Stimulated activated CD4-positive, alpha-beta T cell treated with anti-CD3 and anti-CD28 coated beads, TNF-alpha, amount 100 ng/mL, for 1 hour (primary cell): ENCODE data around the gene LRP5.
"Not testable (repeated sequence)": the region's sequence is repeated elsewhere in the genome, so short reads cannot be mapped to it uniquely, and the experiment has no call there.

ENCODE experiments used
- DNase-seq, 3 donors: peaks; one replicate each; pipeline ENCODE4 v3.0.0-alpha.2; 2020; ENCODE audit warnings: low read depth in 3 of 3, low spot score in 1 of 3

LRP5 gene

DNA sequence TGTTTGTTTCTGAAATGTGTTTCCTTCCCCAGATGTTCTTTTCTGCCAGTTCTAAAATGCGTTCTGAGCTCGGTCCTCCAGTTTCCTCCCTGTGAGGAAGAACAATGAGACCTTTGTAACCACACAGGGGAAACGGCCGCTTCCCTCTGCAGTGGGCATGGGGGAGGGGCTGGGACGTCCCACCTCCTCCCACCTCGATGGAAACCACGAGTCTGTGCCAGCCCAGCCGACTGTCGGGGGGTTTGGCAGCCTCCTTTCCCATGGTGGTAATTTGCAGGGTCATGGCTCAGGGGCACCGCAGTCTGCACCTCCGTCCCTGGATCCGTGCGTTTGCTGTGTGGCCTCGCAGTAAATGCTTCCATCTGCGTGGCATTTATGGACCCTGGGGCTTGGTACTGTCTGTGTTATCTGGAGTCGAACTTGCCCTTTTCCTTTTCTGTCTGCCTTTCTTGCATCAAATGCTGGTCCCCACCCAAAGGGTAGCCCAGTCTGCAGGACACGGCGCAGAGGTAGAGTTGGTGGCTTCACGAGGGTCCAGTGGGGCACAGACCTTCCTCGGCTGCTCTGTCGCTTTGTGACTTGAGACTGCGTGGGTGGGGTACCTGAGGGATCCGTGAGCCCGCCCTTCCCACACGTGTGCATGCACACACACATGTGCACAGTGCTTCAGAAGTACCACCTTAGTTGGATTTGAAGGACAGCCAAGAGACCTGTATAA lies 16.1 kb downstream of the LRP5 start:
- DNase-seq, result no peak

DNA sequence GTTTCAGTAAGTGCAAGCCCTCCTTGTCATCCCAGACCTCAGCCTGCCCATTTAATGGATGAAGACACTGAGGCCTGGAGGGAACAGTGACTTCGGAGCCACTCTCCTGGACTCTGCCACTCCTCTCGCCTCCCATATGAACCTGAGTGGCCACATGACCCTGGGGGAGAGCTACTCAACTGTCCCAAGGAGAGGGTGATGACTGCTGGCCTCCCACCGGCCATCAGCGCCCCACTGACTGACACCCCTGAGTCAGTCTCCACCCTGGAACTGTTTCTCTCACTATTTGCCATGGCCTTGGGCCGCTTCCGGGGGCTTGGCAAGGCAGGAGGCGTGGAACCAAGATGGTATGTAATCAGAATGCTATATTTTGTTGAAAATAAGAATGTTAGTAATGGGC lies 17.1 kb downstream of the LRP5 start:
- DNase-seq, result no peak

DNA sequence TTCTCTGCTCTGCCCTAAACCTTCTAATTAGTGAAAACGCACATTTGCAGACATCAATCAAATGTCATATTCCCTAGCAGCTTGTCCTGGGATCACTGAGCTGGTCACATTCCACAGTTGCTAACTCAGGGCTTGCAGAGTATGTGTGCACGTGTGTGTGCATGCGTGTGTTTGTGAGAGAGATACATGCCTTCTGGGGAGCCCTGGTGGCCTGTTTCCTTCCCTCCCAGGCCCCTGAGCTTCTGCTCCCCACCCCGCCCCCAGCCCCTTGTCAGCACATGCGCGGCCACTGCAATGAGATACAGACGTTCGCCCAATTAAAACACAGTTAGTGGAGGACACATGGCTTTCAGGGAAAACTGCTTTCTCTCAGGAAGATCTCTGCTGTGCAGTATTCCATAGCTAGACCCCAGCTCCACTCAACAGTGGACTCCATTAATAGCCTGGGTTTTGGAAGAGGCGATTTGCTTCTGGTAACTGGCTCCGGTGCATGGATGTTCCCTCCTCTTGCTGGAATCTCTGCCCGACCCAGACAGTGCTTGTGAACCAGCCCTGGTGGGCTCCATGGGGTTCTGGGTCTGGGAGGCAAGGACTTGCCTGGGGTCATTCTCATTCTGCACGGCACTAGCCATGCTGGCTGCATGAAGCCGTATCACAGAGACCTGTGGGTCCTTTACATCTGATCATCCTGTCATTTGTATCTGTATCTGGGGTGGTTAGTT lies 17.7 kb downstream of the LRP5 start:
- no peak for DNase-seq

- no peak for DNase-seq
These were observed 18.4 kb downstream of the LRP5 start for GRCh38 chr11:68330700-68331337.

DNA sequence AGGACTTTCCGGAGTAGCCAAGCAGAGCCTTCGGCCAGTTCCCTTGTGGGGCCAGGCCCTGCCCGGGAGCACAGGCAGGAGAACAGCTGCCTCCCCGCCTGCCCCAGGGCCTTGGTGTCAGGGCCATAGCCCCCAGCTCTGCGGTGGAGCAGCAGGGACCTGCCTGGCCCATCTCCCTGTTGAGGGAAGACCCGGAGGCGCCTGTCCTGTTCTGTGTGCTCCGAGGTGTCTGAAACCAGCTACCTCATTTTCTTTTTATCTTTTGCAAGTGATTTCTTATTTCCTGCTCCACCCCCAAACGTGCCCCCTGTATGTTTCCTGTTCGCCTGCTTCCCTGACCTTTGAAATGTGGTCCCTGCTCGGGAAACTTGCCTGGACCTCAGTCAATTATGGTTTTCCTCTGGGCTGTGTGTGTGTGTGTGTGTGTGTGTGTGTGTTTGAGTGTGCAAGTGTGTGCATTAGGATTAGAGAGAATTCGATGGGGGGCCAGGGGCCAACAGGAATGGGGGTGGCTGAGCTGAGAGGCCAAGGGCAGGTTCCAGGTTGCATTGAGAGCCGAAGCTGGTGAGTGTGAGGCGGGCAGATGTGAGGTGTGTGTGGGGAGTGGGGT lies 19.1 kb downstream of the LRP5 start:
- DNase-seq, result no peak

DNA sequence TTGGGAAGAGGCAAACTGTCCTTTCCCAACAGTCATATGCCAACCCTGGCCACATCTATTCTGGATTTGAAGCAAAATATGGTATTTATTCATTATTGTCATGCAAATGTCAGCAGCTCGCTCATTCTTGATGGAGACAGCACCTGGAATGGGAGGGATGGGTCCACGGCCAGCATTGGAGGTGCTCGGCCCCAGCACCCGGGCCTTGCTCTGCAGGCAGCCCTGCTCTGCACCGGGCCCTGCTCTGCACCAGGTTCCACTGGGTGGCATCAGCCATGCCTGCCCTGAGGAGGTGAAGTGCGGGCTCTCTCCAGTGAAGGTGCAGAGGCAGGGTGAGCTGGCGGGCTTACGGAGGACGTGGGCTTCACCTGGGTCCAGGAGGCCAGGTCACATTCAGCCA lies 19.8 kb downstream of the LRP5 start:
- no peak for DNase-seq

GRCh38 chr11:68333173-68333572 lies 20.8 kb downstream of the LRP5 start:
- DNase-seq, result no peak

DNA sequence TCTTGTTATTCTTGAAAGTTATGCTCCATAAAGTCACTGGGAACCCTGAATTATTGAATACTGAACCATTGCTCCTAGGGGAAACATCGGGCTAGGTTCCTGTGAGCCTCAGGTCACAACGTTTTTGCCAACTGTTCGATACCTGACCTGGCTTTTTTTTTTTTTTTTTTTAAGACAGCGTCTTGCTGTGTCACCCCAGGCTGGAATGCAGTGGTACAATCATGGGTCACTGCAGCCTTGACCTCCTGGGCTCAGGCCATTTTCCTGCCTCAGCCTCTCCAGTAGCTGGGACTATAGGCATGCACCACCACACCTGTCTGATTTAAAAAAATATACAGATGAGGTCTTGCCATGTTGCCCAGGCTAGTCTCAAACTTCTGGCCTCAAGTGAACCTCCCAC lies 22.5 kb downstream of the LRP5 start:
- DNase-seq, result no peak

GRCh38 chr11:68335683-68336082 lies 23.3 kb downstream of the LRP5 start:
- no peak for DNase-seq

GRCh38 chr11:68336716-68337115 lies 24.3 kb downstream of the LRP5 start:
- DNase-seq, result no peak

DNA sequence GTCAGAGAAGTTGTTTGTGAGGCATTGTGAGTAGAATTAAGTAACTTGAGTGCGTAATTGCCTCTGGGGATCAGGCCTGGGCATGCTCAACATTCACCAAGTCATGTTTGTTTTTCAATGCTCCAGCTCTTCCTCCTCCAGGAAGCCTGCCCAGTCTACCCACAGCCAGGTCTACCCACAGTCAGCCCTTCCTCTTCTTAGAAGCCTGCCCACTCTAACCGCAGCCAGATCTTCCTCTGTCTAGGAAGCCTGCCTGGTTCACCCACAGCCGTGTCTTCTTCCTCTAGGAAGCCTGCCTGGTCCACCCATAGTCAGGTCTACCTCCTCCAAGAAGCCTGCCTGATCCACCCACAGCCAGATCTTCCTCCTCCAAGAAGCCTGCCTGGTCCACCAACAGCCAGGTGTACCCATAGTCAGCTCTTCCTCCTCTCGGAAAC lies 25.0 kb downstream of the LRP5 start:
- DNase-seq, result no peak

- DNase-seq, result no peak
These were observed 25.8 kb downstream of the LRP5 start for GRCh38 chr11:68338051-68338780.

- DNase-seq, result no peak
These were observed 27.8 kb downstream of the LRP5 start for GRCh38 chr11:68340003-68340767.

- no peak for DNase-seq
These were observed 28.6 kb downstream of the LRP5 start for GRCh38 chr11:68340784-68341556.

DNA sequence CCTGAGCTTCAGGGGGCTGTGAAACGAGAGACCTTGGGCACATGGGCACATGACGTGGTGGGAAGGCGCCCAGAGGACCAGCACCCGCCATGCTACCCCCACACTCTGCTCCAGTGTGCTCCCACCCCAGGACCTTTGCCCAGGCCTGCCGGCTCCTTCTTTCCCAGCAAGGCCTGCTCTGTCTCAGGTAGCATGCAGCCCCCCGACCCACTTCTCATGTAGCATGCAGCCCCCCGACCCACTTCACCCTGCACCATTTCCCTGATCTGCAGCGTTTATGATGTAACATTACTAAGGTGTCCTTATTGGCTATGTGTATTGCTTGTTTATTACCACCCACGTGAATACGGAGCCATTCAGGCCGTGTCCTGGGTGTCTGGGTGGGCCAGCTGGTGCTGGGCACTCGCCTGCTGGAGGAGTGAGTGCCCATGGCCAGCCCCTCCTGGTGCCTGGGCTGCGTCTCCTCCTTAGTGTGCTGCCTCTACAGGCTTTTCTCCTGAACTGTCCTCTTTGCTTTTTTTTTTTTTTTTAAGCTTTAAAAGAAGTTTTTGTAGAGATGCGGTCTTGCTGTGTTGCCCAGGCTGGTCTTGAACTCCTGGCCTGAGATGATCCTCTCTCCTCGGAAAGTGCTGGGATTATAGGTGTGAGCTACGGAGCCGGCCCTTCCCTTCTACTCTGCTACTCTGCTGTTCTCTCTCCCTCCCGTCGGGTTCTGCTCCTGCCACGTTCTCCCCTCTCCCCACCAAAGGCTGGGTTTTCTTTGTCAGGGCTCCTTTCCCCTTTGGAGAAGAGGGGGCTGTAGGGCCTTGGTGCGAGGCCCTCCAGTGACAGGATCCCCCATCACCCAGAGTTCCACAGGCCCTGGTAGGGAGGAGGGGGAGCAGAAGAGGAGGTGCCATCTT lies 29.4 kb downstream of the LRP5 start:
- DNase-seq, result no peak

GRCh38 chr11:68342459-68343158 lies 30.2 kb downstream of the LRP5 start:
- no peak for DNase-seq

GRCh38 chr11:68343761-68344256 lies 31.4 kb downstream of the LRP5 start:
- no peak for DNase-seq

GRCh38 chr11:68344821-68345220 lies 32.4 kb downstream of the LRP5 start:
- not testable (repeated sequence) for DNase-seq
